ENCODE results near the gene PLS3.

PLS3 gene

DNA sequence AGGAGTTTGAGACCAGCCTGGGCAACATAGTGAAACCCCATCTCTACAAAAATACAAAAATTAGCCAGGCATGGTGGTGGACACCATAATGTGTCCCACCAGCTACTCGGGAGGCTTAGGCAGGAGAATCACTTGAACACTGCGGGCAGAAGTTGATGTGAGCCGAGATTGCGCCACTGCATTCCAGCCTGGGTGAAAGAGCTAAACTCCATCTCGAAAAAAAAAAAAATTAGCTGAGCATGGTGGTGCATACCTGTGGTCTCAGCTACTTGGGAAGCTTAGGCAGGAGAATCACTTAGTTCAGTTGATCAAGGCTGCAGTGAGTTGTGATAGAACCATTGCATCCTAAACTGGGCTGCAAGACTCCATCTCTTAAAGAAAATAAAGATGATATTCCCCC lies 91.2 kb downstream of the PLS3 start:
- Histone ChIP-seq H3K4me3 (ENCODE audit: severe bottlenecking) (no peak overlapping the region), H3K27me3 (ENCODE audit: insufficient read depth, poor library complexity, severe bottlenecking) (no peaks in the 10 kb centered on the region), H3K9me3 (ENCODE audit: severe bottlenecking) (no peaks in the 10 kb centered on the region), H3K4me1 (ENCODE audit: insufficient read depth, poor library complexity, severe bottlenecking) (peaks cover 11% of the 10 kb centered on the region), H3K36me3 (ENCODE audit: low read depth) (peaks cover 44% of the 10 kb centered on the region), H3K27ac (ENCODE audit: poor library complexity, severe bottlenecking) (no peak overlapping the region)
- ATAC-seq (ENCODE audit: low read depth) (no peak), DNase-seq (ENCODE audit: low spot score) (no peak)
- no peak for TF ChIP-seq CTCF (IDR thresholded peaks at IDR 0.05; ENCODE audit: poor library complexity, severe bottlenecking)

DNA sequence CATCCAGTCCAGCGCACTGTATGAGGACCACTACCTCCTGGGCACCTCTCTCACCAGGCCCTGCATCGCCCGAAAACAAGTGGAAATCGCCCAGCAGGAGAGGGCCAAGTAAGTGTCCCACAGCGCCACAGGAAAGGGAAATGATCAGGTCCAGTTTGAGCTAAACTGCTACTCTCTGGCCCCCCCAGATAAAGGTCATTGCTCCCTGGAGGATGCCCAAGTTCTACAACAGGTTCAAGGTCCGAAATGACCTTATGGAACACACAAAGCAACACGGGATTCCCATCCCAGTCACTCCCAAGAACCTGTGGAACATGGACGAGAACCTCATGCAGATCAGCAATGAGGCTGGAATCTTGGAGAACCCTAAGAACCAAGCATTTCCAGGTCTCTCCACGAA lies 104.1 kb downstream of the PLS3 start:
- Histone ChIP-seq H3K4me3 (ENCODE audit: severe bottlenecking) (no peak overlapping the region), H3K4me1 (ENCODE audit: insufficient read depth, poor library complexity, severe bottlenecking) (no peaks in the 10 kb centered on the region), H3K9me3 (ENCODE audit: severe bottlenecking) (no peaks in the 10 kb centered on the region), H3K36me3 (ENCODE audit: low read depth) (no peaks in the 10 kb centered on the region), H3K27me3 (ENCODE audit: insufficient read depth, poor library complexity, severe bottlenecking) (no peaks in the 10 kb centered on the region), H3K27ac (ENCODE audit: poor library complexity, severe bottlenecking) (no peak overlapping the region)
- DNase-seq (ENCODE audit: low spot score) (no peak), ATAC-seq (ENCODE audit: low read depth) (no peak)
- TF ChIP-seq CTCF (IDR thresholded peaks at IDR 0.05; ENCODE audit: poor library complexity, severe bottlenecking): no peak

GRCh38 chrX:115679460-115679859 lies 118.5 kb downstream of the PLS3 start:
- Histone ChIP-seq H3K27me3 (ENCODE audit: insufficient read depth, poor library complexity, severe bottlenecking) (no peaks in the 10 kb centered on the region), H3K36me3 (ENCODE audit: low read depth) (no peaks in the 10 kb centered on the region), H3K4me1 (ENCODE audit: insufficient read depth, poor library complexity, severe bottlenecking) (no peaks in the 10 kb centered on the region), H3K27ac (ENCODE audit: poor library complexity, severe bottlenecking) (no peak overlapping the region), H3K9me3 (ENCODE audit: severe bottlenecking) (no peaks in the 10 kb centered on the region), H3K4me3 (ENCODE audit: severe bottlenecking) (no peak overlapping the region)
- peak; percentile 39 for TF ChIP-seq CTCF (IDR thresholded peaks at IDR 0.05; ENCODE audit: poor library complexity, severe bottlenecking)
- no peak for DNase-seq (ENCODE audit: low spot score)
- no peak for ATAC-seq (ENCODE audit: low read depth)

DNA sequence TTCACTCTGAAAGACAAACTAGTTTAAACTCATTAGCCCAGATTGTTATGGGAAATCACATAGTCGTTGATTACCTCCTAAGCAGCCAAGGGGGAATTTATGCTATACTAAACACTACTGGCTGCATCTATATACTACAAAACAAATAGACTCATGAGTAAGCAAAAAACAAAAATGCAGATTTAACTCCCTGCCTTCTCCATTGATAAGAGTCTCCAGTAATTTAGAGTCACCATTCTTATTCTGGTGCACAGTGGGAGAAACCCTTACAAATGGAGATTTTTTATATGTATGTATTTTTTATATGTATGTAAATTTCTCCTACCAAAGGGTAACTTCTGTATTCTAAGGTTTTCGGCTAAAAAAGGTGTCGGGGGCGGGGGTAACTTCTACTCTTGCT lies 126.6 kb downstream of the PLS3 start:
- Histone ChIP-seq H3K4me3 (ENCODE audit: severe bottlenecking) (no peak overlapping the region), H3K4me1 (ENCODE audit: insufficient read depth, poor library complexity, severe bottlenecking) (no peaks in the 10 kb centered on the region), H3K27me3 (ENCODE audit: insufficient read depth, poor library complexity, severe bottlenecking) (no peaks in the 10 kb centered on the region), H3K36me3 (ENCODE audit: low read depth) (no peaks in the 10 kb centered on the region), H3K27ac (ENCODE audit: poor library complexity, severe bottlenecking) (no peak overlapping the region), H3K9me3 (ENCODE audit: severe bottlenecking) (no peaks in the 10 kb centered on the region)
- ATAC-seq (ENCODE audit: low read depth): no peak
- TF ChIP-seq CTCF (IDR thresholded peaks at IDR 0.05; ENCODE audit: poor library complexity, severe bottlenecking): no peak
- DNase-seq (ENCODE audit: low spot score): no peak

- ATAC-seq (ENCODE audit: low read depth) (no peak), DNase-seq (ENCODE audit: low spot score) (no peak)
- Histone ChIP-seq H3K36me3 (ENCODE audit: low read depth) (no peaks in the 10 kb centered on the region), H3K4me1 (ENCODE audit: insufficient read depth, poor library complexity, severe bottlenecking) (no peaks in the 10 kb centered on the region), H3K9me3 (ENCODE audit: severe bottlenecking) (no peaks in the 10 kb centered on the region), H3K27ac (ENCODE audit: poor library complexity, severe bottlenecking) (no peak overlapping the region), H3K4me3 (ENCODE audit: severe bottlenecking) (no peak overlapping the region), H3K27me3 (ENCODE audit: insufficient read depth, poor library complexity, severe bottlenecking) (no peaks in the 10 kb centered on the region)
- no peak for TF ChIP-seq CTCF (IDR thresholded peaks at IDR 0.05; ENCODE audit: poor library complexity, severe bottlenecking)
These were observed 129.0 kb downstream of the PLS3 start for GRCh38 chrX:115689931-115690330.
